ENCODE measurements around the gene OAF.

Gene OAF

DNA sequence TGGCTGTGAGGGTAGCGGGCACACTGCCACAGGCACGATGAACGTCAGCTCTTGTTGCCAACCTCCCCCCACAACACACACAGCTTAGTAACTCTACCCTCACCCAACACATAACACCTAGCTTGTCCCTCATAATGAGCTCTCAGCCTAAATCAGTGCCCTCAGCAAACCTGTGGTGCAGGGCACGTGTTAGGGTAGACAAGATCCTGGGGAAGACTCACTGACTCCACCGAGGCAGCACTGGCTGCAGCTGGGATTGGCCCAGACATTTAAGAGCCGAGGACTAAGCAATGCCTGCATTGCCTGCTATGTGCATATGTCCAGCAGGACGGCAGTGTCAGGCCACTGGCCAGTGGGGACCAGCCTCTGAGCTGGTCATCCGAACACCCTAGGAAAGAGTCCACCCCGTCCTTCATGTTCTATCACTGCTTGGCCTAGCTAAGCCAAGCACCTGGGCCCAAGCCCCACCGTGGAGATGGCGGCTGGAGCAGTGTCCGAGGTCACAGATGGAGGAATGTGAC, 40.0 kb upstream of the OAF start:
- no peak overlapping the region for H3K4me3 ChIP-seq (ENCODE audit: low read depth, low read length)
- TF ChIP-seq, protein P1, sequence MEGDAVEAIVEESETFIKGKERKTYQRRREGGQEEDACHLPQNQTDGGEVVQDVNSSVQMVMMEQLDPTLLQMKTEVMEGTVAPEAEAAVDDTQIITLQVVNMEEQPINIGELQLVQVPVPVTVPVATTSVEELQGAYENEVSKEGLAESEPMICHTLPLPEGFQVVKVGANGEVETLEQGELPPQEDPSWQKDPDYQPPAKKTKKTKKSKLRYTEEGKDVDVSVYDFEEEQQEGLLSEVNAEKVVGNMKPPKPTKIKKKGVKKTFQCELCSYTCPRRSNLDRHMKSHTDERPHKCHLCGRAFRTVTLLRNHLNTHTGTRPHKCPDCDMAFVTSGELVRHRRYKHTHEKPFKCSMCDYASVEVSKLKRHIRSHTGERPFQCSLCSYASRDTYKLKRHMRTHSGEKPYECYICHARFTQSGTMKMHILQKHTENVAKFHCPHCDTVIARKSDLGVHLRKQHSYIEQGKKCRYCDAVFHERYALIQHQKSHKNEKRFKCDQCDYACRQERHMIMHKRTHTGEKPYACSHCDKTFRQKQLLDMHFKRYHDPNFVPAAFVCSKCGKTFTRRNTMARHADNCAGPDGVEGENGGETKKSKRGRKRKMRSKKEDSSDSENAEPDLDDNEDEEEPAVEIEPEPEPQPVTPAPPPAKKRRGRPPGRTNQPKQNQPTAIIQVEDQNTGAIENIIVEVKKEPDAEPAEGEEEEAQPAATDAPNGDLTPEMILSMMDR (IDR thresholded peaks at IDR 0.05; ENCODE audit: low read depth, low read length) = no peak
- no peaks in the 10 kb centered on the region for H3K4me1 ChIP-seq
- H3K36me3 ChIP-seq = no peaks in the 10 kb centered on the region
- no peaks in the 10 kb centered on the region for H3K9me3 ChIP-seq
- no peaks in the 10 kb centered on the region for H3K27me3 ChIP-seq
- no peak for DNase-seq

DNA sequence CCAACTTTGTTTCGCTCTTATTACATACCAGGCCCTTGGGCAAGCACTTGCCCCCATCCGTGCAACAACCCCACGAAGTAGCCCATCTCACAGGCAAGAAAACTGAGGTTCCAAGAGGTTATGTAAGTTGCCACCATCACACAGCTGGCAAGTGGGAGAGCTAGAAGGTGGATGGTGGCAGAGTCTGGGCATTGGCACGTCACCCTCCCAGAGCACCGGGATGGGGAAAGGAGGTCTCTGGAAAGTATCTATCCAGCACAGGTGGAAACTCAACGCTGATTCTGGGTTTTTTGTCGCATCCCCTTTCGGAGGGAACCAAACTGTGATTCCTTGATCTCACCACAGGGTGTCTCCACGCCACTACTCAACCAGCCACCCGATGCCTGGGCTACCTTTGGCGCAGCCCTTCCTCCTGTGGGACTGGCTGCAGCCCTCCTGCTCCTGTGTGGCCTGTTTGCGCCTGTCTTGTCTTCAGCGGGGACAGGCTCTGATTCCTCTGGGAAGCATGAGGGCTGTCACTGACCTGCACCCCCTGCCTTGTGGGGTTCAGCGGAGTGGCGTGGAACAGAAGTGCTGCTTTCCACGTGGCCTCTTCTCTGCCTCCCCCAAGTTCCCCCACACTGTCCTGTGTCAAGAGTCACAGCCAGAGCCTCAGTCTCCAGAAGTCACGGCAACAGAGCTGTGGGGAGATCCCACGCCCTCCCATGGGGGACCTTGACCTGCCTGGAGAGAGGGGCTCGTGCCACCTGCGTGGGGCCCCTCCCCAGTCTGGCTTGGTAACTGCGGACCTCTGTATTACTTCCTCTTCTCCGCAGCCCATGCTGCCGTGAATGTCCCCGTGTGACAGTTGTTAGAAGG, 38.5 kb upstream of the OAF start:
- TF ChIP-seq, protein P1 (IDR thresholded peaks at IDR 0.05; ENCODE audit: low read depth, low read length) = peak; percentile 91
- H3K27me3 ChIP-seq = no peaks in the 10 kb centered on the region

DNA sequence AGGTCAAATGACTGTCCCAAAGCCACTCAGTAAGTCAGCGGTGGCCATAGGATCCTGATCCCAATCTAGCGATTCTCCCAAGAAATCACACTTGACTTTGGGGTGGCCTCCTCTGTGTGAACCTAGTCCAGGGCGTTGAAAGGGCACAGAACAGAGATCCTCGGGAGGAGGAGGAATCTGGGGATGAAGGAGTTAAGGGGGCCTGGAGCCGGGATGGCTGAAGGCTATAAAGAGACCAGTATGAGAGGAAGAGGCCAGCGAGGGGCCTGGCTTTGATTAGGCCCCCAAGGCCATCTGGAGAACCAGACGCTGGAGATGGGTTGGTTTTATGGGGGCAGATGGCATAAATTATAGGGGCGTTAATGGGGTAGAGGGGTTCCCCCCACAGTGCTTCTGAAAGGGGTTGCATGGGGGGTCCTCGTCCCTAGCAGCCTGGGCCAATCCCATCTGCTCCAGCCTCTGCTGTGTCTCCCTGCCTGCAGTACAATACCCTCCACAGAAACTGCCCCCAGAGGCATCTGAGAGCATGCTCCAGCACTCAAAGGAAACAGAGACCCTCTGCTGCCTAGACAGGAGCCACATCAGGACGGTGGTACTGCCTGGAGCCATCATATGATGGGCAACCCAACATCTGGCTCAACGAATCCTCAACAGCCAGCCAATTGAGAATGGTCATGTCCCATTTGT, 37.7 kb upstream of the OAF start:
- Histone ChIP-seq H3K4me1 (no peaks in the 10 kb centered on the region), H3K4me3 (ENCODE audit: low read depth, low read length) (no peak overlapping the region), H3K36me3 (no peaks in the 10 kb centered on the region), H3K27me3 (no peaks in the 10 kb centered on the region), H3K9me3 (no peaks in the 10 kb centered on the region)
- TF ChIP-seq, protein P1 (IDR thresholded peaks at IDR 0.05; ENCODE audit: low read depth, low read length) = no peak
- no peak for DNase-seq

More for the DNA sequence above, 38.5 kb upstream of the OAF start:
- DNase-seq = peak; percentile 86
- Histone ChIP-seq H3K9me3 (no peaks in the 10 kb centered on the region), H3K4me1 (no peaks in the 10 kb centered on the region), H3K4me3 (ENCODE audit: low read depth, low read length) (no peak overlapping the region), H3K36me3 (no peaks in the 10 kb centered on the region)

DNA sequence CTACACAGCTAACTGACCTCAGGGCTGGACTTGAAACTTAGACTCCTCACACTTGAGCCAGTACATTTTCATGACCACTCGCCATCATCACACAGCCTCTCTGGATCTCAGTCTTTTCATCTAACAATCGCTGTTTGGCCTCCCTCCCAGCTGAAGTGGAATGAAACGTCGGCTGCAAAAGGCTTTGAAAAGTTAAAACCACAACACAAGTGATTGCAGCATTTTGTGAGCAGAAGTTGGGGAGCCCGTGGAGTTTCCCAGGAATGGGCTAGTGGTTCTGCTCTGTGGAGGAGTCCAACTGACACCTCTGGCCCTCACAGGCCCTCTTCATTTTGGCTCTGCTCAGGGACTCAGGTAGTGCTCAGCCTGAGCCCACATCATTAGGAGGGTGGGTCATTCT, 37.0 kb upstream of the OAF start:
- Histone ChIP-seq H3K4me1 (no peaks in the 10 kb centered on the region), H3K27me3 (no peaks in the 10 kb centered on the region), H3K9me3 (no peaks in the 10 kb centered on the region), H3K36me3 (no peaks in the 10 kb centered on the region), H3K4me3 (ENCODE audit: low read depth, low read length) (no peak overlapping the region)
- DNase-seq = no peak
- TF ChIP-seq, protein P1 (IDR thresholded peaks at IDR 0.05; ENCODE audit: low read depth, low read length) = no peak

DNA sequence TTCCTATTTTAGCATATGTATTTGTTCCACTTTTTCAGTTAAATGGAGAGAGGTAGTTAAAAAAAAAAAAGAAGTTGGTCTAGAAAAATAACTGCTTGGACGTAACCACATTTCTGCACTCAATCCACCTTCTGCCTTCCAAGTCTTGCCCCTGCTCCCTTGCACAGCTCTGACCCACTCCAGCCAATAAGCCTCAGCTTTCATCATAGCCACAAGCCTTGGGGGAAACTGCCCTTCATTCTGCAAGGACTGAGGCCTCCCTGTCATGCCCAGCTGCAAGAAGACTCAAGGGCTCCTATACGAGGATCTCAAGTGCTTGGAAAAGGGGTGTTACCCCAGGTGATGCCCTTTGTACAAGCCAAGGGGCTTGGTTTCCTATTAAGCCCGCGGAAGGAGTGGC, 36.0 kb upstream of the OAF start:
- Histone ChIP-seq H3K4me3 (ENCODE audit: low read depth, low read length) (no peak overlapping the region), H3K36me3 (no peaks in the 10 kb centered on the region), H3K27me3 (no peaks in the 10 kb centered on the region), H3K4me1 (no peaks in the 10 kb centered on the region), H3K9me3 (no peaks in the 10 kb centered on the region)
- DNase-seq = no peak
- TF ChIP-seq, protein P1 (IDR thresholded peaks at IDR 0.05; ENCODE audit: low read depth, low read length) = no peak

Measured in BE2C (cell line).